H1 (cell line): ENCODE results near the gene RNFT2. TPM values are rescaled to one million over a fixed set of nuclear protein-coding genes. Genes with fewer than 3 reads are reported as not detected.

Experiments used
- ASH2L ChIP-seq: fragments of 200-600, 300-600 bp; sonication (generic); IDR thresholded peaks from one replicate; pipeline ENCODE4 v1.7.1; 2017; ENCODE audit warnings: low read length
- BRCA1 ChIP-seq: IDR thresholded peaks from 2 replicates; pipeline ENCODE4 v1.6.1; 2012; ENCODE audit warnings: low read depth, low read length, improper control_type of control experiment
- CTCF ChIP-seq, 3 experiments: IDR thresholded peaks; 1 replicate in 2 of 3; 2 replicates in 1 of 3; pipeline versions ENCODE4 v1.5.1 to v1.6.1; 2011; ENCODE audit warnings: low read length in 3 of 3, mild to moderate bottlenecking in 3 of 3, inconsistent platforms in 2 of 3, low read depth in 1 of 3, moderate library complexity in 1 of 3; ENCODE audit not compliant: insufficient read depth in 1 of 3; ENCODE audit errors: control extremely low read depth in 1 of 3
- E2F6 ChIP-seq: IDR thresholded peaks from 2 replicates; pipeline ENCODE4 v1.6.1; 2012; ENCODE audit warnings: inconsistent platforms
- EGR1 ChIP-seq: IDR thresholded peaks from 2 replicates; pipeline ENCODE4 v1.6.1; 2011; ENCODE audit warnings: low read depth, low read length, borderline replicate concordance
- EP300 ChIP-seq, 2 experiments: IDR thresholded peaks; 1 replicate in 1 of 2; 2 replicates in 1 of 2; pipeline ENCODE4 v1.6.1; 2011 to 2012; ENCODE audit warnings: low read depth in 2 of 2, low read length in 2 of 2, mild to moderate bottlenecking in 2 of 2, borderline replicate concordance in 1 of 2, inconsistent platforms in 1 of 2, moderate library complexity in 1 of 2
- EZH2 ChIP-seq: fragments of 200-600 bp; sonication (generic); IDR thresholded peaks from 2 replicates; pipeline ENCODE4 v1.7.1; 2012; ENCODE audit warnings: low read depth, mild to moderate bottlenecking, moderate library complexity, low read length, inconsistent platforms; ENCODE audit not compliant: severe bottlenecking
- KDM1A ChIP-seq: fragments of 200-600, 300-600 bp; sonication (generic); IDR thresholded peaks from 2 replicates; pipeline ENCODE4 v1.7.1; 2016; ENCODE audit warnings: mild to moderate bottlenecking, low read length, borderline replicate concordance
- MAX ChIP-seq: IDR thresholded peaks from 2 replicates; pipeline ENCODE4 v1.6.1; 2012; ENCODE audit warnings: inconsistent platforms
- NANOG ChIP-seq: IDR thresholded peaks from 2 replicates; pipeline ENCODE4 v1.6.1; 2011; ENCODE audit warnings: low read length, low read depth, mild to moderate bottlenecking, inconsistent platforms; ENCODE audit not compliant: insufficient read depth, poor library complexity, severe bottlenecking
- PHF8 ChIP-seq: fragments of 200-600 bp; sonication (generic); conservative IDR thresholded peaks from 2 replicates; pipeline ENCODE4 v1.7.1; 2012; ENCODE audit warnings: low read depth, mild to moderate bottlenecking, inconsistent platforms, low read length, moderate library complexity
- POLR2A ChIP-seq, 2 experiments: IDR thresholded peaks; 1 replicate in 1 of 2; 2 replicates in 1 of 2; pipeline ENCODE4 v1.6.1; 2011; ENCODE audit warnings: low read depth in 2 of 2, low read length in 2 of 2, mild to moderate bottlenecking in 2 of 2; ENCODE audit errors: control extremely low read depth in 1 of 2
- POU5F1 ChIP-seq: IDR thresholded peaks from 2 replicates; pipeline ENCODE4 v1.6.1; 2011; ENCODE audit warnings: low read depth, mild to moderate bottlenecking, low read length, moderate library complexity
- SIN3A ChIP-seq, 2 experiments: IDR thresholded peaks in 1 of 2; conservative IDR thresholded peaks in 1 of 2; 2 replicates each; pipeline ENCODE4 v1.6.1; 2011 to 2012; ENCODE audit warnings: low read length in 2 of 2, improper control_type of control experiment in 1 of 2, low read depth in 1 of 2, mild to moderate bottlenecking in 1 of 2
- SIRT6 ChIP-seq: IDR thresholded peaks from one replicate; pipeline ENCODE4 v1.7.1; 2012; ENCODE audit warnings: low read length, inconsistent platforms
- SP4 ChIP-seq: IDR thresholded peaks from 2 replicates; pipeline ENCODE4 v1.6.1; 2012; ENCODE audit warnings: low read length, inconsistent platforms
- TAF1 ChIP-seq: IDR thresholded peaks from 2 replicates; pipeline ENCODE4 v1.6.1; 2011; ENCODE audit warnings: mild to moderate bottlenecking, low read depth, low read length
- TBP ChIP-seq: IDR thresholded peaks from 2 replicates; pipeline ENCODE4 v1.6.1; 2011; ENCODE audit warnings: low read depth, low read length, improper control_type of control experiment
- TEAD4 ChIP-seq: IDR thresholded peaks from 2 replicates; pipeline ENCODE4 v1.6.1; 2012; ENCODE audit warnings: low read depth, low read length, inconsistent platforms, mixed read lengths
- USF2 ChIP-seq: IDR thresholded peaks from 2 replicates; pipeline ENCODE4 v1.6.1; 2011; ENCODE audit warnings: low read length, improper control_type of control experiment
- ZNF274 ChIP-seq: IDR thresholded peaks from 2 replicates; pipeline ENCODE4 v1.7.0; 2012; ENCODE audit warnings: low read length, borderline replicate concordance; ENCODE audit errors: extremely low read depth
- polyA plus RNA-seq, 7 experiments: library from polyadenylated mRNA; depleted of rRNA in 3 of 7; stranded (reverse) in 5 of 7; unstranded in 2 of 7; fragments of >200 nt in 5 of 7; fragments of 200-250 nt in 2 of 7; gene quantifications; 1 replicate in 5 of 7; 2 replicates in 1 of 7; 4 replicates in 1 of 7; pipeline versions ENCODE4 v1.2.1 to v1.2.3, GENCODE V29; 2011 to 2013; ENCODE audit warnings: missing spikeins in 2 of 7, mixed read lengths in 2 of 7
- total RNA-seq: library from RNA; stranded (reverse); fragmentation: NEBNext Ultra II Directional; extraction: Animal tissue kit (Norgen Biotek cat#: 25700); gene quantifications from 2 replicates; pipeline ENCODE4 v1.2.1, GENCODE V29; 2021

RNFT2 gene
- total and polyA plus RNA-seq, 2 of the 8 experiments (the other 6 are each of a cell fraction or from before 2014, with no cell fraction given): 14.2 to 33.1 TPM

- TF ChIP-seq CTCF (IDR thresholded peaks at IDR 0.05; ENCODE audit: control extremely low read depth in 1 of 3, insufficient read depth in 1 of 3, low read depth in 1 of 3, low read length in 3 of 3) (peak in 1 of 3 experiments; percentile 28; a peak in 2 of 4 replicates), TEAD4 (no peak), MAX (peak; percentile 40), EZH2 (no peak), SIRT6 (no peak), ASH2L (peak; percentile 56), KDM1A (no peak), ZNF274 (no peak), E2F6 (no peak), BRCA1 (no peak), NANOG (no peak), EP300 (IDR thresholded peaks at IDR 0.05; ENCODE audit: borderline replicate concordance in 1 of 2, low read depth in 2 of 2, low read length in 2 of 2) (no peak), TAF1 (peak; percentile 53; the same call in 1 of the 2 replicates), TBP (no peak), POU5F1 (no peak), SP4 (no peak), USF2 (no peak), PHF8 (no peak), EGR1 (no peak), SIN3A (conservative IDR thresholded peaks at IDR 0.05 in 1 of 2, IDR thresholded peaks at IDR 0.05 in 1 of 2; ENCODE audit: low read depth in 1 of 2, low read length in 2 of 2) (0 out of 4 replicates have a peak, but pooled peaks of 1 of the 2 experiments have one; percentile 18), POLR2A (IDR thresholded peaks at IDR 0.05; ENCODE audit: control extremely low read depth in 1 of 2, low read depth in 2 of 2, low read length in 2 of 2) (peak in 1 of 2 experiments; percentile 42; a peak in 1 of 3 replicates)
Measured at GRCh38 chr12:116880817-116881324, 142.8 kb downstream of the RNFT2 start (continued).
